ENCODE data around the gene CCT8.
"Not testable (repeated sequence)": the region's sequence is repeated elsewhere in the genome, so short reads cannot be mapped to it uniquely, and the experiment has no call there.

CCT8 gene

DNA sequence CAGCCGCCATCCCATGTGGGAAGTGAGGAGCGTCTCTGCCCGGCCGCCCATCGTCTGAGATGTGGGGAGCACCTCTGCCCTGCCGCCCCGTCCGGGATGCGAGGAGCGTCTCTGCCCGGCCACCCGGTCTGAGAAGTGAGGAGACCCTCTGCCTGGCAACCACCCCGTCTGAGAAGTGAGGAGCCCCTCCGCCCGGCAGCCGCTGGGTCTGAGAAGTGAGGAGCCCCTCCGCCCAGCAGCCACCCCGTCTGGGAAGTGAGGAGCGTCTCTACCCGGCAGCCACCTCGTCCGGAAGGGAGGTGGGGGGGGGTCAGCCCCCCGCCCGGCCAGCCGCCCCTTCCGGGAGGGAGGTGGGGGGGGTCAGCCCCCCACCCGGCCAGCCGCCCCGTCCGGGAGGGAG, 62.2 kb downstream of the CCT8 start:
- DNase-seq: not testable (repeated sequence)

DNA sequence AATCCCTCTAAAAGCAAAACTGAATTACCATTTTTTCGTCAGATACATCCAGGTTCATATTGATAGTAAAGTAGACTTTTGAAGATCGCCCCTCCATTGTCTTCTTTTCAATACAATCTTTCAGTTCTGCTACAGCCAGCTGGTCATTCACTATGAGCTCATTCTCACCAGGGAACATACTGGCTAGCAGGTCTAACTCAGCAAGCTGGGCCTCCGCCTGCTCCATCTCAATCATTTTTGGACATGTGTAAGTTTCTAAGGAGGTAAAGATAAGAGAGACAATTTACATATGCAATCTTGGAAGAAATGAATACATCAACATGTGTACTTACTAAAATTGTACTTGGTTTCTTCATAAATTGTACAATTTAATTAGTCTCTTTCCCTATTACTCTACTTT, 65.1 kb downstream of the CCT8 start:
- no peak for DNase-seq

- DNase-seq: no peak
These were observed 65.6 kb downstream of the CCT8 start for GRCh38 chr21:29007810-29008209.

GRCh38 chr21:29007135-29007534, 66.3 kb downstream of the CCT8 start:
- DNase-seq: no peak

Data from effector CD4-positive, alpha-beta T cell (primary cell).